ENCODE measurements around the gene CD200.
"Not testable (repeated sequence)": the region's sequence is repeated elsewhere in the genome, so short reads cannot be mapped to it uniquely, and the experiment has no call there.

Gene CD200

GRCh38 chr3:112360561-112360960, 27.6 kb downstream of the CD200 start:
- DNase-seq (ENCODE audit: low spot score): no peak

GRCh38 chr3:112362221-112362620, 29.3 kb downstream of the CD200 start:
- DNase-seq (ENCODE audit: low spot score): no peak

- DNase-seq (ENCODE audit: low spot score): no peak
Observed at GRCh38 chr3:112364291-112364690, 31.3 kb downstream of the CD200 start.

- no peak for DNase-seq (ENCODE audit: low spot score)
Observed at GRCh38 chr3:112365035-112365434, 32.1 kb downstream of the CD200 start.

GRCh38 chr3:112365636-112366035, 32.7 kb downstream of the CD200 start:
- no peak for DNase-seq (ENCODE audit: low spot score)

GRCh38 chr3:112366522-112366921, 33.6 kb downstream of the CD200 start:
- DNase-seq (ENCODE audit: low spot score): no peak

- DNase-seq (ENCODE audit: low spot score): no peak
Observed at GRCh38 chr3:112371569-112371968, 38.6 kb downstream of the CD200 start.

GRCh38 chr3:112372396-112372795, 39.4 kb downstream of the CD200 start:
- DNase-seq (ENCODE audit: low spot score): no peak

GRCh38 chr3:112373476-112373875, 40.5 kb downstream of the CD200 start:
- no peak for DNase-seq (ENCODE audit: low spot score)

GRCh38 chr3:112373924-112374323, 41.0 kb downstream of the CD200 start:
- DNase-seq (ENCODE audit: low spot score): no peak

- no peak for DNase-seq (ENCODE audit: low spot score)
Observed at GRCh38 chr3:112374333-112374734, 41.4 kb downstream of the CD200 start.

- DNase-seq (ENCODE audit: low spot score): no peak
Observed at GRCh38 chr3:112375117-112375516, 42.2 kb downstream of the CD200 start.

GRCh38 chr3:112376241-112376911, 43.4 kb downstream of the CD200 start:
- DNase-seq (ENCODE audit: low spot score): no peak

GRCh38 chr3:112376992-112377391, 44.0 kb downstream of the CD200 start:
- no peak for DNase-seq (ENCODE audit: low spot score)

GRCh38 chr3:112377568-112378071, 44.7 kb downstream of the CD200 start:
- no peak for DNase-seq (ENCODE audit: low spot score)

GRCh38 chr3:112378347-112378746, 45.4 kb downstream of the CD200 start:
- DNase-seq (ENCODE audit: low spot score): not testable (repeated sequence)

GRCh38 chr3:112379020-112379690, 46.2 kb downstream of the CD200 start:
- DNase-seq (ENCODE audit: low spot score): no peak

GRCh38 chr3:112381673-112382542, 49.0 kb downstream of the CD200 start:
- no peak for DNase-seq (ENCODE audit: low spot score)

GRCh38 chr3:112382543-112383160, 49.7 kb downstream of the CD200 start:
- no peak for DNase-seq (ENCODE audit: low spot score)

GRCh38 chr3:112384769-112385168, 51.8 kb downstream of the CD200 start:
- no peak for DNase-seq (ENCODE audit: low spot score)

GRCh38 chr3:112388972-112389371, 56.0 kb downstream of the CD200 start:
- DNase-seq (ENCODE audit: low spot score): no peak

GRCh38 chr3:112389961-112390360, 57.0 kb downstream of the CD200 start:
- no peak for DNase-seq (ENCODE audit: low spot score)

All from germinal center (tissue), 1 donor.